MV-4-11 (cell line): Measurements from ENCODE around the gene HOXA9.

Experiments
- DNase-seq: peaks from one replicate; lab custom pipeline; 2025; lab: John Stamatoyannopoulos, UW

Gene HOXA9

GRCh38 chr7:27141137-27141922, 24.0 kb downstream of the HOXA9 start:
- DNase-seq = no peak

- no peak for DNase-seq
These were observed 25.0 kb downstream of the HOXA9 start for GRCh38 chr7:27140126-27140857.

- DNase-seq = no peak
These were observed 25.8 kb downstream of the HOXA9 start for GRCh38 chr7:27139334-27140125.

- DNase-seq = no peak
These were observed 26.4 kb downstream of the HOXA9 start for GRCh38 chr7:27138985-27139333.

GRCh38 chr7:27138472-27138871, 26.9 kb downstream of the HOXA9 start:
- no peak for DNase-seq

GRCh38 chr7:27137640-27138315, 27.6 kb downstream of the HOXA9 start:
- DNase-seq = no peak

- peak; percentile 65 for DNase-seq
These were observed 30.9 kb downstream of the HOXA9 start for GRCh38 chr7:27134392-27134791.

GRCh38 chr7:27133409-27134231, 31.7 kb downstream of the HOXA9 start:
- DNase-seq = no peak

- DNase-seq = no peak
These were observed 32.4 kb downstream of the HOXA9 start for GRCh38 chr7:27132978-27133377.

- DNase-seq = no peak
These were observed 33.1 kb downstream of the HOXA9 start for GRCh38 chr7:27132214-27132613.

GRCh38 chr7:27131390-27131819, 33.9 kb downstream of the HOXA9 start:
- no peak for DNase-seq

- peak; percentile 56 for DNase-seq
These were observed 34.6 kb downstream of the HOXA9 start, which contains the start of gene HOXA4 for GRCh38 chr7:27130540-27131389. TSS of gene HOXA4 (minus strand) at chr7:27130757. CDS start at chr7:27130733, 24 bp downstream.

GRCh38 chr7:27129729-27130539, 35.4 kb downstream of the HOXA9 start:
- DNase-seq = no peak

GRCh38 chr7:27128776-27129728, 36.3 kb downstream of the HOXA9 start:
- no peak for DNase-seq

- DNase-seq = no peak
These were observed 37.3 kb downstream of the HOXA9 start for GRCh38 chr7:27128034-27128433.

- no peak for DNase-seq
These were observed 38.6 kb downstream of the HOXA9 start for GRCh38 chr7:27126596-27127327.

- DNase-seq = no peak
These were observed 39.3 kb downstream of the HOXA9 start for GRCh38 chr7:27125986-27126394.
